Hepatocyte (in vitro differentiated cells): ENCODE data around the gene ZNF202.

ENCODE experiments used
- EZH2 ChIP-seq: fragments of 200-600 bp; sonication (generic); IDR thresholded peaks from 2 replicates; pipeline ENCODE4 v1.6.1; 2016; ENCODE audit warnings: antibody characterized with exemption, mild to moderate bottlenecking, borderline replicate concordance
- EZH2phosphoT487 ChIP-seq: fragments of 200-600 bp; sonication (generic); IDR thresholded peaks from one replicate; pipeline ENCODE4 v1.6.1; 2018; ENCODE audit warnings: antibody characterized with exemption, mild to moderate bottlenecking, low read depth, moderate library complexity; ENCODE audit not compliant: unreplicated experiment, severe bottlenecking
- TF ChIP-seq, protein P1 (sequence below): fragments of 200-600 bp; sonication (generic); IDR thresholded peaks from 2 replicates; pipeline ENCODE4 v1.5.1; 2016; ENCODE audit warnings: antibody characterized with exemption, mild to moderate bottlenecking; ENCODE audit not compliant: poor library complexity

DNA sequence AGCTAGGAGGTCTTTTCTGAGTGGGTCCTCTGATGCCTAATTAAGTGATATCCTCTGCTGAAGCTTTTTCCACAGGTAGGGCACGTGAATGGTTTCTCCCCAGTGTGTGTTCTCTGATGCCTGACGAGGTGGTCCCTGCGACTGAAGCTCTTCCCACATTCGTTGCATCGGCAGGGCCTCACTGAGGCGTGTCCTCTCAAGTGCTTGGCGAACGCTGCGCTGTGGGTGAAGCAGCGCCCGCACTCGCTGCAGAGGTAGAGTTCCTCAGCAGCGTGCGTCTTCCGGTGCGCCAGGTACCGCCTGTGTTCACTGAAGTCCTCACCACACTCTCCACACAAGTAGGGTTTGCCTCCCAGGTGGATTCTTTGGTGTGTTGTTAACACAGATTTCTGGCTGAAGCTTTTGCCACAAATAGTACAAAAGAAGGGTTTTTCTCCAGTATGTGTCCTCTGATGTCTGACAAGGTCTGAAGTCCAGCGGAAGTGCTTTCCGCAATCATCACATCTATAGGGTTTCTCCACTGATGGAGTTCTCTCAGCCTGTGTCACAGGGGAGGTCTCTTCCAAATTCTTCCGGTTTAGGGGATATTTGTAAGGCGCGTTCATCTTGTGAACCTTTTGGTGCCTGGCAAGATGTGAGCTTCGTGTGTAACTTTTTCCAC lies 15.3 kb downstream of the ZNF202 start:
- TF ChIP-seq, protein P1, sequence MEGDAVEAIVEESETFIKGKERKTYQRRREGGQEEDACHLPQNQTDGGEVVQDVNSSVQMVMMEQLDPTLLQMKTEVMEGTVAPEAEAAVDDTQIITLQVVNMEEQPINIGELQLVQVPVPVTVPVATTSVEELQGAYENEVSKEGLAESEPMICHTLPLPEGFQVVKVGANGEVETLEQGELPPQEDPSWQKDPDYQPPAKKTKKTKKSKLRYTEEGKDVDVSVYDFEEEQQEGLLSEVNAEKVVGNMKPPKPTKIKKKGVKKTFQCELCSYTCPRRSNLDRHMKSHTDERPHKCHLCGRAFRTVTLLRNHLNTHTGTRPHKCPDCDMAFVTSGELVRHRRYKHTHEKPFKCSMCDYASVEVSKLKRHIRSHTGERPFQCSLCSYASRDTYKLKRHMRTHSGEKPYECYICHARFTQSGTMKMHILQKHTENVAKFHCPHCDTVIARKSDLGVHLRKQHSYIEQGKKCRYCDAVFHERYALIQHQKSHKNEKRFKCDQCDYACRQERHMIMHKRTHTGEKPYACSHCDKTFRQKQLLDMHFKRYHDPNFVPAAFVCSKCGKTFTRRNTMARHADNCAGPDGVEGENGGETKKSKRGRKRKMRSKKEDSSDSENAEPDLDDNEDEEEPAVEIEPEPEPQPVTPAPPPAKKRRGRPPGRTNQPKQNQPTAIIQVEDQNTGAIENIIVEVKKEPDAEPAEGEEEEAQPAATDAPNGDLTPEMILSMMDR: no peak
- TF ChIP-seq EZH2: no peak
- no peak for TF ChIP-seq EZH2phosphoT487
